K562 (cell line): ENCODE data around the gene ZNF74. TPM values are rescaled to one million over a fixed set of nuclear protein-coding genes. Genes with fewer than 3 reads are reported as not detected.
A peak's percentile ranks its signal among the peaks of the same experiment; 100 is the strongest.
"Not testable (repeated sequence)": the region's sequence is repeated elsewhere in the genome, so short reads cannot be mapped to it uniquely, and the experiment has no call there.

Experiments
- ATAC-seq: fragments of 200-7000 bp; cut with Tn5 transposase; 3 replicates; pipeline ENCODE4 v1.9.1; 2020; ENCODE audit warnings: moderate library complexity
- BruUV-seq: library from RNA; stranded (reverse); fragments of 400-500 nt; replicated peaks from 2 replicates; lab custom pipeline; 2021; lab: Mats Ljungman, UMichigan
- CTCF ChIA-PET: fragments of 300-600 bp; formaldehyde crosslinking; extraction: SDS; loops from one replicate; lab custom pipeline; 2021; ENCODE audit warnings: low intra/inter-chr PET ratio; lab: Yijun Ruan, JAX
- POLR2A ChIA-PET: fragments of 300-600, 350-650 bp; sonication (Branson Sonifier 250); formaldehyde crosslinking; extraction: SDS; loops from one replicate; lab custom pipeline; 2021; ENCODE audit warnings: antibody characterized with exemption, inconsistent platforms; lab: Yijun Ruan, JAX
- DNase-seq, 4 experiments: peaks; one replicate each; pipeline versions ENCODE4 v3.0.0 to v3.0.0-alpha.2; 2011 to 2018; ENCODE audit warnings: low spot score in 3 of 4, mixed read lengths in 3 of 4; ENCODE audit errors: extremely low read depth in 1 of 4
- FAIRE-seq: peaks from 2 replicates; lab custom pipeline; 2011; peaks lifted over from hg19 to GRCh38; lab: Jason Lieb, UNC
- H2AFZ ChIP-seq: 2 replicates; pipeline ENCODE4 v1.6.0; 2011; ENCODE audit warnings: low read depth, low read length, control low read depth, inconsistent platforms
- H3K27ac ChIP-seq: fragments of 200-600 bp; 3 replicates; pipeline ENCODE4 v1.8.0; 2011; ENCODE audit warnings: low read depth, mild to moderate bottlenecking, control low read depth, inconsistent platforms, low read length, moderate library complexity, mixed read lengths; ENCODE audit errors: extremely low read depth
- H3K27me3 ChIP-seq, 2 experiments: fragments of 300-600 bp in 1 of 2; 2 replicates in 1 of 2; 3 replicates in 1 of 2; pipeline versions ENCODE4 v1.6.0 to v1.8.0; 2011; ENCODE audit warnings: inconsistent platforms in 2 of 2, low read length in 2 of 2, mild to moderate bottlenecking in 1 of 2, mixed read lengths in 1 of 2, moderate library complexity in 1 of 2; ENCODE audit not compliant: control insufficient read depth in 2 of 2, insufficient read depth in 2 of 2
- H3K36me3 ChIP-seq: fragments of 300-600 bp; 3 replicates; pipeline ENCODE4 v1.8.0; 2011; ENCODE audit warnings: mild to moderate bottlenecking, low read length, inconsistent platforms; ENCODE audit not compliant: control insufficient read depth, insufficient read depth
- H3K4me1 ChIP-seq, 2 experiments: fragments of 200-600 bp in 1 of 2; replicated peaks in 1 of 2; 2 replicates in 1 of 2; 3 replicates in 1 of 2; pipeline versions ENCODE4 v1.5.1 to v1.8.0; 2011; ENCODE audit warnings: inconsistent platforms in 2 of 2, low read length in 2 of 2, mild to moderate bottlenecking in 1 of 2, mixed read lengths in 1 of 2, moderate library complexity in 1 of 2; ENCODE audit not compliant: control insufficient read depth in 2 of 2, insufficient read depth in 2 of 2
- H3K4me2 ChIP-seq: 2 replicates; pipeline ENCODE4 v1.6.1; 2011; ENCODE audit warnings: low read length, control low read depth, inconsistent platforms, mixed read lengths; ENCODE audit not compliant: insufficient read depth
- H3K4me3 ChIP-seq: fragments of 200-600 bp; sonication (generic), shearing (Covaris generic); 2 replicates; pipeline ENCODE4 v1.5.1; 2016; ENCODE audit warnings: control low read depth, inconsistent platforms
- H3K79me2 ChIP-seq: fragments of 200-600 bp; 3 replicates; pipeline ENCODE4 v1.8.0; 2011; ENCODE audit warnings: low read length, inconsistent platforms; ENCODE audit not compliant: control insufficient read depth, insufficient read depth
- H3K9ac ChIP-seq, 2 experiments: 2 replicates each; pipeline versions ENCODE4 v1.6.0 to v1.6.1; 2011; ENCODE audit warnings: low read depth in 2 of 2, low read length in 2 of 2, control low read depth in 1 of 2, inconsistent platforms in 1 of 2, mild to moderate bottlenecking in 1 of 2, mixed read lengths in 1 of 2; ENCODE audit not compliant: insufficient read depth in 1 of 2
- H3K9me1 ChIP-seq: one replicate; pipeline ENCODE4 v1.6.0; 2011; ENCODE audit warnings: inconsistent platforms, mild to moderate bottlenecking, low read length, moderate library complexity; ENCODE audit not compliant: control insufficient read depth, insufficient read depth
- H3K9me3 ChIP-seq: replicated peaks from 2 replicates; pipeline ENCODE4 v1.5.1; 2011; ENCODE audit warnings: low read depth, low read length, inconsistent platforms; ENCODE audit not compliant: control insufficient read depth, insufficient read depth
- H4K20me1 ChIP-seq: replicated peaks from 2 replicates; pipeline ENCODE4 v1.6.1; 2011; ENCODE audit warnings: low read length, inconsistent platforms, mixed read lengths; ENCODE audit not compliant: control insufficient read depth, insufficient read depth
- CBX2 ChIP-seq: fragments of 200-600 bp; sonication (generic); IDR thresholded peaks from one replicate; pipeline ENCODE4 v1.6.1; 2012; ENCODE audit warnings: mild to moderate bottlenecking, low read length, inconsistent platforms; ENCODE audit not compliant: insufficient read depth, poor library complexity, severe bottlenecking
- CEBPB ChIP-seq: fragments of 450-650 bp; IDR thresholded peaks from 2 replicates; pipeline ENCODE4 v1.6.1; 2016; ENCODE audit warnings: missing genetic modification characterization, missing compliant biosample characterization
- CEBPG ChIP-seq, 3 experiments: fragments of 200-800 bp in 1 of 3; sonication (Bioruptor generic) in 1 of 3; sonication (generic) in 1 of 3; formaldehyde crosslinking in 1 of 3; IDR thresholded peaks in 2 of 3; conservative IDR thresholded peaks in 1 of 3; 2 replicates each; pipeline versions ENCODE4 v1.6.1 to v1.8.0; 2016 to 2022; ENCODE audit warnings: missing compliant biosample characterization in 2 of 3, missing genetic modification characterization in 2 of 3, mild to moderate bottlenecking in 1 of 3, missing genetic modification reagents in 1 of 3
- WGBS: fragments of 100-300 bp; shearing (Covaris generic); methylation state at CpG from one replicate; pipeline ENCODE4 v1.1.6; 2016; ENCODE audit warnings: low coverage, mixed read lengths; ENCODE audit not compliant: insufficient coverage; ENCODE audit errors: missing lambda C conversion rate; 5-methylcytosine and 5-hydroxymethylcytosine counted together
- in situ Hi-C: fragments of 300-500 bp; cut with MboI; formaldehyde crosslinking; loops from 4 replicates; pipeline ENCODE4 v1.15.0; 2018; ENCODE audit warnings: inconsistent platforms, mixed read lengths
- intact Hi-C: fragments of 100-400 bp; cut with micrococcal nuclease; formaldehyde crosslinking; loops from 2 replicates; pipeline ENCODE4 v1.14.2; 2022
- polyA plus RNA-seq, 8 experiments: library from polyadenylated mRNA; depleted of rRNA in 4 of 8; stranded (reverse) in 5 of 8; unstranded in 3 of 8; fragments of >200 nt; fragmentation: Nextera tagmentation in 2 of 8; fragmentation: Illumina TruSeq in 1 of 8; extraction: Ambion mirVana in 2 of 8; extraction: Trizol in 1 of 8; gene quantifications; 2 replicates each; pipeline versions ENCODE4 v1.2.1 to v1.2.3, GENCODE V29; 2011 to 2014; ENCODE audit warnings: inconsistent platforms in 1 of 8, missing spikeins in 1 of 8
- total RNA-seq, 7 experiments: library from RNA; depleted of rRNA in 6 of 7; stranded (reverse); fragments of >200 nt in 6 of 7; fragmentation: Illumina TruSeq in 2 of 7; extraction: Trizol in 2 of 7; gene quantifications; 2 replicates each; pipeline versions ENCODE4 v1.2.1 to v1.2.3, GENCODE V29; 2011 to 2021; ENCODE audit warnings: low replicate concordance in 1 of 7

Gene ZNF74
- total and polyA plus RNA-seq, 9 of the 15 experiments (the other 6 are each of a cell fraction or from before 2014, with no cell fraction given), result 2.4 to 53.5 (median 31.5) TPM

DNA sequence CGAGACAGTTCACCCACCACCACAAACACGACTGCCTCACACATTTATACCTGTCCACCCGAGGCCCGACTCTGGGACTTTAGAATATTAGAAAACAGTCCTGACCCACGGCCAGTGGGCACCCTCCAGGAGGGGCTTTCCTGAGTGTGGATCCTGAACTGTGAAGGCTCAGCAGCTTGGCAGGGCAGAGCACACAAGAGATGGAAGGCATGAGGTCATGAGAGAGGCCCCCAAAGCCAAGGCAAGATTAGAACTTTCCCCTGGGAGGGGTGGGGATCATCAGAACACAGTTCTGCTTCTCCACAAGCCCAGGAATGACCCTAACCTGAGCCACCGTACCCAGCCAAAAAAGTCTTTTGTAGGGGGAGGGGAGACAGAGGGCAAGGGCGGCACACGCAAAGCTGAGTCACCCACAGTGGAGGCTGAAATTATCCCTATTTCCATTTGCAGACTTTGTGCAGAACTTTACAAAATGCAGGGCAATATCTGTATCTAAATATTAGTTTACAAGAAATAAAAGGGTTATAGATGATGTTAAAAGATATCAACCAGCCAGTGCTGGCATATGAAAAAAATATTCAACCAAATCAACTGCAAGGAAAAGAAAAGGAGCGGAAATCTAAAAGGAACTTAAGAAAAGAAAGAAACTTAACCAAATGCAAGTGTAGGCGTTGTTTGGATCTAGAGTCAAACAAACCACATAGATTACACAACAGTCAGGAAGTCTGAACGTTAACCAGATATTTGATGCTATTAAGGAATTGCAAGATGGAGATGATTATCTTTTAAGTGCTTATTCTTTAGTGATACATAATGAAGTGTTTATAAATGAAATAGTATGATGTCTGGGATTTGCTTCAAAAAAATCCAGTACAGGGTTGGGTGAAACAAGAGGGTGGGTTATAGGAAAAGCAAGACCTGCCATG, 29.4 kb upstream of the ZNF74 start:
- H3K27ac ChIP-seq; CTCF ChIA-PET; ATAC-seq; intact Hi-C loops; H3K4me1 ChIP-seq; H3K9ac ChIP-seq; H3K36me3 ChIP-seq; H3K9me3 ChIP-seq; POLR2A ChIA-PET; TF ChIP-seq CEBPG (CRISPR knock-in tag; IDR thresholded peaks at IDR 0.05): not testable (repeated sequence)
- WGBS, result 2% methylated on average over 11 of the region's 11 CpGs
- peak; percentile 39 for TF ChIP-seq CBX2
- TF ChIP-seq CEBPG (tag; conservative IDR thresholded peaks at IDR 0.05 in 1 of 2, IDR thresholded peaks at IDR 0.05 in 1 of 2), result 0 out of 4 replicates have a peak, but pooled peaks of 1 of the 2 experiments have one; percentile 42
- peak; percentile 60 for TF ChIP-seq CEBPB (tag)
- TF ChIP-seq, all 486 proteins: peak for 3; not testable (repeated sequence) for 483
- H3K79me2 ChIP-seq, H3K4me3 ChIP-seq, BruUV-seq, H2AFZ ChIP-seq, FAIRE-seq, in situ Hi-C loops, H3K9me1 ChIP-seq, H4K20me1 ChIP-seq, DNase-seq, H3K4me2 ChIP-seq: not testable (repeated sequence)
- peaks cover 29 to 47% of the 10 kb centered on the region in 2 experiments for H3K27me3 ChIP-seq
